Erythroblast (primary cell): ENCODE results near the gene CHN2.

Experiments
- DNase-seq, 2 experiments: peaks; one replicate each; lab custom pipeline; 2025; lab: John Stamatoyannopoulos, UW
- GATA1 ChIP-seq: IDR thresholded peaks from 2 replicates; pipeline ENCODE4 v1.6.1; 2011; ENCODE audit warnings: low read depth, mild to moderate bottlenecking, control low read depth, low read length, moderate library complexity
- POLR2A ChIP-seq: IDR thresholded peaks from 2 replicates; pipeline ENCODE4 v1.6.1; 2011; ENCODE audit warnings: mild to moderate bottlenecking, low read length

CHN2 gene

DNA sequence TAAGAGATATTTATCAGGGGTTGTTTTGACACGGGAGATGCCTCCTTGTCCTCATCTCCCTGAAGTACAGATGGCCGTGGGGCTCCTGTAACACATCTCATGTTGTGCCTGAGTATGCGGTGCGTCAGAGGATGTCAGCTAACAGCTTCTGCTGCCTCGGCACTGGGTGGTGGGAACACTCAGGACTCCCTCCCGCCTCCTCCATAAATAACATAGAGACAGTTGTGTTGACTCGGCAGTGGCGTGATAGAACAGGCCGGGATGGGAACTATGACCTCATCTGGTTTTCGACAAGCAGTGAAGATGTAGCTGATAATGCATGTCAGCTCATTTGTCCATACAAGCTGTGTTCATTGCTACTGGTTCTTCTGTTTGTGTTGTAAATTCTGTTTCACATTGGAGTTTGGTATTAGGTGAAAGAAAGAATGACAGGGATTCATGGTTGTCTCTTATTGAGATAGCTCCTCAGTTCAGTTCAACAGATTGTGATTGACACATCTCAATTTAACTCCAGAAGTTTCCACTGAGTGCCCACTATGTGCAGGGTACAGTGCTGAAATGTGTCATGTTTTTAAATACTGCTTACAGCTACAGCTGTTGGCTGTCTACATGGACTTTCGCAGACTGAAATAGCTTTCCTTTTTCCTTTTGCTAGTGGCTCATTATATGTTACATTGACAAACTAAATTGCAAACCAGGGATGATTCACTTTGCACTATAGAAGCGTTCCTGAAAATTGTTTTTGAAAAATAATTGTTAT lies 87.4 kb downstream of the CHN2 start:
- DNase-seq = peak in 1 of 2 experiments; percentile 17
- TF ChIP-seq GATA1 = no peak
- TF ChIP-seq POLR2A = no peak

DNA sequence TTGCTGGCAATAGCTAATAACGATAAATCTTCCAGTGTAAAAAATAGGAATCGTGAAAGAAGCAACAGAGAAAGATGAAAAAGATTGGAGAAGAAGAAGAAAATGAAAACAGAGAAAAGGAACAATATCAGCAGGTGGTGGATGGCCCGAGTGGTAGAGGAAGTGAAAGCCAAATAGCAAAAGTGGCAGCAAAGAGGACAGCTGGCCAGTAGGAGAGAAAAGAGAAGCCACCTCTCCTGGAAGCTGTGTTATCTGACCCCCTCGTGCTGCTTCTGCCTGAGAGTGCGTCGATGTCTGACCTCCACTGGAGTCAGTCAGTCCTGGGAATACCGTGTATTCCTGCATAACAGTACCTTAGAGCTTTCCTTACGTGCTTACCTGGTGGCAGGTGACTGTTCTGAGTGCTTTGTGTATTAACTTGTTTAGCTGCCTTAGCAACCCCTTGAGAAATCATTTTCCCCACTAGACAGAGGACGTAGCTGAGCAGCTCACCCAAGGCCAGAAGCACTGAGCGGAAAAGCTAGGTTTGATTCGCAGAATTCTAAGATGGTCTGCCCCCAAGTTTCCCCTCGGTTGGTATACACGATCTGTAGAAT lies 88.3 kb downstream of the CHN2 start:
- TF ChIP-seq POLR2A (no peak), GATA1 (no peak)
- no peak for DNase-seq

DNA sequence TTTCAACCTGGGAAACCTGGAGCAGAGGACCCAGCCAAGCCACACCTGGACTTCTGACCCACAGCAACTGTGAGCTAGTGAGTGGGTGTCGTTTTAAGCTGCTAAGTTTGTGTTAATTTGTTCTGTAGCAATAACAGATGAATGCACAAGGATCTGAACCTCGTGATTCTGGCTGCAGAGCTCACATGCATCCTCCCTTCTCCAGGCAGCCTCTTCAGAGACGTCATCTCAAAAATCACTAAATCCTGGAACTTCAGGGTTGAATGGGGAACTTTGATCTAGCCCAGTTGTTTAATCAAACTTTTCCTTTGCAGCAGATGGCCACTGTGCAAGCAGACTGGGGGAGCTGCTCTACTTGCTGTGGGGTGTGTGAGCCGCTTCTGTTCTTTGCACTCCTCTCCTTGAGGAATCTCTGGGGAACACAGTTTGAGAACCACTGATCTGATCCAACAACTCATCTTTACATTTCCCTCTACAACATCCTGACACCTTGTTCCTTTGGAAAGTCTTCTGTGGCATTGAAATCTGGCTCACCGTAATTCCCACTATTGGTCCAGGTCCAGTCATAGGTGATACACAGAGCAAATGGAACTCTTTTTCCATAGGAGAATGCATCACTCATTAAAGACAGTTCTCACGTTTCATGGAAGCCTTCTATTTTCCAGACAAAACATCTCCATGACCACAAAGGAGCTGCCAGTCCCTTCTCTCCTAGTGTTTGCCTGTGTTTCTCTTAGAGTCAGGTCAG lies 90.3 kb downstream of the CHN2 start:
- TF ChIP-seq GATA1 (no peak), POLR2A (no peak)
- no peak for DNase-seq

DNA sequence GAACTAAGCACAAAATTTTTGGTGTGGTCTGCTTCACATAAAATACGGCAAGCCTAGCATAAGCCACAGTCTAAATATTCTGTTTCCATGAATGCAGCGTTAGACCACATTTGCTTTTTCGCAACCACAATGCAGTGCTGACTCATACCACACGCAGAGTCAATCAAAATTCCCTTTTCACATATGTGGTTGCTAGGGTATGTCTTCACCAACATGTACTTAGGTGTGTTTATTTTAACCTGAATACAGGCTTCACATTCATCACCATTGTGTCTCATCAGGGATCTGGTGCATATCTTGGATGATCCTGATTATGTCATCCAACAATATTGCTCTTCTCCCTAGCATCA lies 90.8 kb downstream of the CHN2 start:
- TF ChIP-seq GATA1 = no peak
- no peak for TF ChIP-seq POLR2A
- DNase-seq = no peak

DNA sequence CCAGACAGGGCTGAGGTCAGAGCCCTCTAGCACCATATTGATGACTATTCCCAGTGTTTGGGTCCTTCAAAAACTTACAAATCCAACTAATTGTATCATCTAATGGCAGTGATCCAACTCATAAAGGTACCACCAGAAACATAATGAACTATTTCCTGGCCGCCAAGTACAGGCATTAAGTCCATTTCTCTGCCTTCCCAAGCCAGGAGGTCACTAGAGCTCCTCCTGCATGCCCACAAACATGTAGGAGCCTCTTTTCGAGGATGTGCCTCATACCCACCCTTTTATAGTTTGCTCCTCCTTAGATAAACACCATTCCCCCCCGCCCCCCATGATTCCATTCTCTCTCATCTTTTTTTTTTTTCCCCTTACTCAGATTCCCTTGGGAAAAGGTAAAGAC lies 91.3 kb downstream of the CHN2 start:
- no peak for TF ChIP-seq POLR2A
- TF ChIP-seq GATA1 = no peak
- no peak for DNase-seq

DNA sequence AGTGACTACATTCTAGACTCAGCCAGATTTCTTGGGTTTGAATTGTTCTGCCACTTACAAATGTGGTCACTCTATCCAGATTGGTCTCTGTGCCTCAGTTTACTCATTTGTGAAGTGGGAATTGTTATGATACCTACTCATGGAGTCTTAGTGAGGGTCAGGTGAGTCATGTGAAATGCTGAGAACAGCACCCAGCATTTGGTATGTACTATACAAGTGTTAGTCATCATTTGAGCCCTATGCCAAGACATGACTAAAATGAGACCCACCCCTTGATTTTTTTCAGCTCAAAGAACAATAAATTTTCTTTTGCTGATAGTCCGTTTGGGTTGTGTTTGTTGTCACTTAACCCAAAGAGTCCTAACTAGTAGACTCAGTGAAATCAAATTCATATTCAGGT lies 92.8 kb downstream of the CHN2 start:
- DNase-seq = no peak
- no peak for TF ChIP-seq POLR2A
- TF ChIP-seq GATA1 = no peak

DNA sequence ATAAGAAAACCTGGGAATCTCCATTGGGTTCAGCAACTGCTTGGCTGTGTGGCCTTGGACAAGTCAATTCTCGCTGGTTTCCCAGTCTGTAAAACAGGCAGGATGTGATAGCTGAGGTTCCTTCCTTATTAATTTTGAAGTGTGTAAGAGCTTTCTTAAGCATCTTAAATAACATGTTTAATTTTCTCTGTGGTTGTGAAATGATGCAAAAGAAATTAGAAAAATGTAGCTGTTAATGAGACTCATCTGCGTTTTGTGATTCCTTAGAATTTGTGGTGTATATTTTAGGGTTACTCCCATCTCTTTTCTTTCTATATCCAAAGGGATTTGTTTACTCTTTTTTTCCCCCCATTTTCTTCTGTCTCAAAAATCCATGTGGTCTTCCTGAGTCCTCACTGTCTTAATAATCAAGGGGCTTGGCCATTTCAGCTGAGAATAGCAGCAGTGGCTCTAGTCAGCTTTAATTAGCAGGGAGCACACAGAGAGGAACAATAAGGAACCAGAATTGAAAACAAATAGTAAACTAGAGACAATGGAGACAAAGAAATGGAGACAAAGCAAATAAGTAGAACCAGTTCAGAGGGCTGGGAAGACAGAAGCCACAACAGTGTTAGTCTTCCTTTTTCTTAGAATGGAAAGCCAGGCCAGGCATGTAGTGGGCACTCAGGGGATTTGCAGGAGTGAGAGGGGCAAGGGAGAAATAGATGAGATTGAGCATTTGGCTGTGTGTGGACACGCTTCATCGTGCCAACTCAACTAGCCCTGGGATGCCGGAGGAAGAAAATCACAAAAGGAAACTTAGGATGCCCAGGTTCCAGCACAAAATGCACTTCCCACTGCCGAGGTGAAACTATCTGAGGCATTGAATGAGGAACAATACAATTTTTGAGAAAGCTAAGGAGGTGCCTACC lies 93.9 kb downstream of the CHN2 start:
- no peak for TF ChIP-seq POLR2A
- TF ChIP-seq GATA1 = no peak

DNA sequence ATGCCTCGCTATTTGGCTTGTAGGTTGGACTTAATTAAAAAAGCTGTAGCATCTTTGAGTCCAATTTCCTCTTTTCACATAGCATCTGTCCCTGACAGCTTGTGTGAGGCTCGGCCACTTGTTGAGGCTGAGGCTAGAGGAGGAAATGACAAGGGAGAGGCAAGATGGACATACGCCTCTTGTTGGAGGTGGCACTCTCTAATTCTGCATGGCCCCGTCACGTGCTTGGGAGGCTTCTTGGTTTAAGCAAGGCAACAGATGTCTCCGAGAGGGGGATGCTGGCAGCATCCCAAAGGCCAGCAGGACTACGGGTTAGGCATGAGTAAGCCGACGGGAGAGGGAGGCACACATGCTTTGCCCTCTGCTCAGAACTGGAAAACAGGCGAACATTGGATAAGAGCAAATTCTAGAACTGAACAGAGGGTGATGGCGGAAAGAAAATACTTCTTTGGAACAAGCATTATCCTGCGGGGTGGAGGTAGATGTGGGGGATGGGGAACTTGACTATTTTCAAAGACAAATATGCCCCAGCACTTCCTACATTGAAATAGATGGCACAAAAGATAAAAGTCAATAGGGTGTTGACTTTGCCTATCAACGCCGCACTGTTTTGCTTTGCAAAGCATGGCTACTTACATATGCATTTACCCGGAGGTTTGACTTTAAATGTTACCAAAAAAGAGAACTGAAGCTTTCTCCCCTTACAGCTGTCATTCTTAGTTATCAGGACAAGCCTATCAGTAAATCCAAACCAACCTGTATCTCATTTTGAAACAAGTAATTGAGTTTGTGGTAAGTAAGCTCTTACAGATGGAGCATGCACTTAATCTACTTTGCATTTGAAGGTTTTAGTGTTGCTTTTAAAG lies 94.8 kb downstream of the CHN2 start:
- TF ChIP-seq GATA1 = no peak
- no peak for TF ChIP-seq POLR2A
- DNase-seq = no peak

More for the DNA sequence above, 93.9 kb downstream of the CHN2 start:
- DNase-seq = no peak

DNA sequence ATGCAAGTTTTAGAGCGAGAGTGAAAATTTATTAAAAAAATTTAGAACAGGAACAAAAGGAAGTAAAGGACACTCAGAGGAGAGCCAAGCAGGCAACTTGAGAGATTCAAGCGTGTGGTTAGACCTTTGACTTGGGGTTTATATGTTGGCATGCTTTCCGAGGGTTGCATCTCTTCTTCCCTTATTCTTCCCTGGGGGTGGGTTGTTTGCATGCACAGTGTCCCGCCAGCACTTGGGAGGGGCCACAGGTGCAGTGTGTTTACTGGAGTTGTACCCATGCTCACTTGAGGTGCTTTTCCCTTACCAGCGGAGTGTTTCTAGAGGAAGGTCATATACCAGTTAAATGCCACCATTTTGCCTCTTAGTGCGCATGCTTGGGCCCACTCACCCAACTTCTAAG lies 96.3 kb downstream of the CHN2 start:
- TF ChIP-seq POLR2A = no peak
- no peak for TF ChIP-seq GATA1
- no peak for DNase-seq

DNA sequence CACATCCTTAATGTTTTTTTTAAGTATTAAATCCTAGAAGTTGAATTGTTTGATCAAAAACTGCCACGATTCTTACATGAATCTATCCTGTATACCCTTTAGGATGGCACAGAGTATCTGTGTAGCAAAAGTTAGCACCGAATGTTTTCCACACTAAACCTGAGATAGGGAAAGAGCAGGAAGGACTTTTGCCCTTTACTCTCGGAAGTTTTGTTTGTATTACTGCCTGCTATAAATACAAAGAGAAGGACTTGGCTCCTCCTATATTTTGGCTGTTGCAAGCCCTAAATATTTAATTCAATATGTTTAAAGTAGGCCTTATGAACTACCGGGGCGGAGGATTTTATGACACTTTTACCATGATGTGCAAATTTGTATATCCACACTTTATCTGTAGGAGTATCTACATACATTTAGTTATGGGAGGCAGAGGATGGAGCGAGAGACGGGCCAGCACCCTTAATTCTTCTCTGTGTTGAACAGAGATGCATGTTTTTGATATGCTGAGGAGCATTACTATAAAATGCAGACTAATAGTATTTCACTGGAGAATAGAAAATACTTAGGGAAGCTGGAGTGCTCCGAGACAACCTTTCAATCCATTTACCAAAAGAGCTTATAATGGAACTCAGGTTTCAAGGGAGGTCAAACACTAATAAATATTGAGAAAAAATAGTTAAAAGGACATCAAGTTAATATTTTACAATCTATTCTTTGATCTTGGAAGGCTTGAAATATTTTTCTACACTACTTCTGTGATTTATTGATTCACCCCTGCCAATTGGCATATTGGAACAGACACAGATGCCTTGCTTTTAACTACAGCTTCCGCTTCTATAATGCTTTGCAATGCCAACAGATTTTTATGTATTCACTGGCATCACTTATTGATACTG lies 97.4 kb downstream of the CHN2 start:
- no peak for TF ChIP-seq GATA1
- no peak for TF ChIP-seq POLR2A

DNA sequence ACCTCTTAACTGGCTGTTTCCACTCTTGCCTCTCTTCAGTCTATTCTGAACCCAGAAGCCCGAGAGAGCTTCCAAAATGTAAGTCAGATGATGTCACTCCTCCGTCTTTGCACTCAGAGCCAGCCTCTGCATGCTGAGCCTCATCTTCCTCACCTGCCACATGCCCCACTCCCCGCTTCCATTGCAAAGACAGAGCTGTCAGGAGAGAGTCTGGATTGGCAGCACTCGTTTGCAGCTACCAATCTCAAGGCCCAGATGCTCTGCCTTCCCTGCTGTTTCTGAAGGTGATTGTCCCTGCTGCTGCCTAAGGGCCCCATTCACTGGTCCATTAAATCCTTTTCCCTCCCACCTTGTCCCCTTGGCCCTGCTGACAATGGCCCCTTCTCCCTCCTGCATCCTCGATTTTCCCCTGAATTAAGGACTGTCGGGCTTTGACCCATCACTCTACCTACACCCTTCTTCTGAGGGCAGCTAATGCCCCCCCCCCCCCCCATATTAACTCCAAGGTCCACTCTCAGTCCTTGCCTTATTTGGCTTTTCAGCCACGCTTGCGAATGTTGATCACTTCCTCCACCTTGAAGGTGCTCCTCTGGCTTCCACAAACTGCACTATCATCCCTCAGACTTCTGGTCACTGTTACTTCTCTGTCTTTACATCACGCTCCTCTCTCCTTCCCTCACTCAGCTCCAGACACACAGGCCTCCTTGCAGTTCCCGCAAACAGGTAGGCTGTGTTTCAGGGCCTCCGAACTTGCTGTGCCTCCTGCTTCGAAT lies 98.5 kb downstream of the CHN2 start:
- TF ChIP-seq POLR2A (no peak), GATA1 (no peak)

More for the DNA sequence above, 97.4 kb downstream of the CHN2 start:
- no peak for DNase-seq

More for the DNA sequence above, 98.5 kb downstream of the CHN2 start:
- no peak for DNase-seq
